ENCODE results near the gene FOXL3.
"Not testable (repeated sequence)": the region's sequence is repeated elsewhere in the genome, so short reads cannot be mapped to it uniquely, and the experiment has no call there.

The FOXL3 gene

DNA sequence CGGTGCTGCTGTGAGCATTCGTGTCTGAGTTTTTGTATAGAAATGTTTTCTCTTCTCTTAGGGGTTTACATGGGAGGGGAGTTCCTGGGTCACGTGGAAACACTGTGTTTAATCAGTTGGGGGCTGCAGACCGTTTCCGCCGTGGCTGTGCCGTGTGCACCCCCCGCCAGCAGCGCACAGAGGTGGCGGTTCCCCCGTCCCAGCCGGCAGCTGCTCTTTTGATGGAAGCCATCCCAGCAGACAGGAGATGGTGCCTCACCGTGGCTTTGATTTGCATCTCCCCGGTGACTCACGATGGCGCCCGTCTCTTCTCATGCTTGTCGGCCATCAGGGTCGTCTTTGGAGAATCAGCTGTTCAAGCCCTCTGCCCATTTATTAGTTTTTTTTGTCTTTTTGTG, 34.9 kb upstream of the FOXL3 start:
- DNase-seq (ENCODE audit: low read depth), result no peak

DNA sequence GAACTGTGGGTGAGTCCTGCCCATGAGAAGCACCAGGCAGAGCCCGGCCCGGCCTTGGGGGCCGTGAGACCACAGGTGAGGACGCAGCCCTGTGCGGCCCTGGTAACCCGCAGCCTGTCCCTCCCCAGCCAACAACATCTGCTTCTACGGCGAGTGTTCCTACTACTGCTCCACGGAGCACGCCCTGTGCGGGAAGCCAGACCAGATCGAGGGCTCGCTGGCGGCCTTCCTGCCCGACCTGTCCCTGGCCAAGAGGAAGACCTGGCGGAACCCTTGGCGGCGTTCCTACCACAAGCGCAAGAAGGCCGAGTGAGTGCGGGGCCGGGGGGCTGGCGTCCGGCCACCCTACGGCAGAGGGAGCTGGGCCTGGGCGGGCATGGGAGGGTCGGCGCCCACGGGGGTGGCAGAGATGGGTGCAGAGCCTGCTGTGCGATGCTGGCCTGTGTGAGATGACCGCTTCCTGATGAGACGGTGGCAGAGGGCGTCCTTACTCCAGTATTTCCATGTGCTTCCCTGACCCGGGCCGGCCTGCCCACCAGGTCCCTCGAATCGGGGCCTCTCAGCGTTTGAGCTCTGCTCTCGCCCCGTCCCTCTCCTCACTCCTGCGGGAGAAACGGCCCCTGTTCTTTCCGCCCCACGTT, 34.1 kb upstream of the FOXL3 start:
- no peak for DNase-seq (ENCODE audit: low read depth)

DNA sequence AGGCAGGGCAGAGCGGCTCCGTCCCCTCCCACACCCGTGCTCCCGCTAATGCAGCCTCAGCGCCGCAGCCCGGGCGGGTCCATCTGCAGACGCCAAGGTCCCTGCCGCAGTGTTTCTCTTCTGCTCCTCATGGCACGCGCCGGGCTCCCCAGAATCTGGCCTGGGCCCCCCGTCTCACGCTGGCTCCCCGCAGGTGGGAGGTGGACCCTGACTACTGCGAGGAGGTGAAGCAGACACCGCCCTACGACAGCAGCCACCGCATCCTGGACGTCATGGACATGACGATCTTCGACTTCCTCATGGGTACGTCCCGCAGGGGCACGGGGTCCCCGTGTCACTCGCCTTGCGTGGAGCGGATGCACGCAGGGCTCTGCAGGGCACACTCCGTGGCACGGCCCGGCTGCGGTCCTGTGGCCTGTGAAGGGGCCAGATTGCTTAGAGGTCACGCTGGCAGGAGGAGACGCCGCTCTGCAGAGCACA, 33.5 kb upstream of the FOXL3 start:
- DNase-seq (ENCODE audit: low read depth), result no peak

DNA sequence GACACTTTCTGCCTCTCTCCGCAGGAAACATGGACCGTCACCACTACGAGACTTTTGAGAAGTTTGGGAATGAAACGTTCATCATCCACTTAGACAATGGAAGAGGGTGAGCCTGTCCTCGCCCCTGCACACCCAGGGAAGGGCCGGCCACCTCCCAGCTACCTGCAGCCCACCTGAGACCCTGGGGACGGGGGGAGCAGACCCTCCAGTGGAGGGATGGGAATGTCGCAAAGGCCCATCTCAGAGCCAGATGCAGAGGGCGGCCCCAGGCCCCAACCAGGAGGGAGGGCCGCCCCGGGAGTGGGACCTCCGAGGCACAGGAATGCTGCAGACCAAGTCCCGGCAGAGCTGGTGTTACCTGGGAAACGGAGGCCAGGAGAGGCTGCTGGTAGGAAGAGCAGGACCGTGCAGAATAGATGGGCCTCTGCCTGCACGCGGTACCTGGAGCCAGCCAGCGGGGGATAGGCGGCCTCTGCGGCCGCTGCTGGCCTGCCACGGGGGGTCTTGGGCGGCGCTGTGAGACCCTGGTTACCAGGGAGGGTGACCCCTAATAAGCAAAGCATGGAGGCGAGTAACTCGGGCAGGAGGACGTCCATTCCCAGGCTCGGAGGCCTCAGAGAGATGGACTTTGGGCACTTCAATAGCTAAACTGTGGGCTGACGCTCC, 32.9 kb upstream of the FOXL3 start:
- no peak for DNase-seq (ENCODE audit: low read depth)

DNA sequence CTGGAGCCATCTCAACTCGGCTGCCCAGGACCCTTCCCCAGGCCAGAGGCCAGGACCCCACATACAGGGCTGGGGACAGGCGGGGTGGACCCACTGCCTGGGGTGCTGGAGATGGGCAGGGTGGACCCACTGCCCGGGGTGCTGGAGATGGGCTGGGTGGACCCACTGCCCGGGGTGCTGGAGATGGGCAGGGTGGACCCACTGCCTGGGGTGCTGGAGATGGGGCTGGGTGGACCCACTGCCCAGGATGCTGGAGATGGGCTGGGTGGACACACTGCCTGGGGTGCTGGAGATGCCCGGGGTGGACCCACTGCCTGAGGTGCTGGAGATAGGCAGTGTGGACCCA, 32.4 kb upstream of the FOXL3 start:
- DNase-seq (ENCODE audit: low read depth), result no peak

DNA sequence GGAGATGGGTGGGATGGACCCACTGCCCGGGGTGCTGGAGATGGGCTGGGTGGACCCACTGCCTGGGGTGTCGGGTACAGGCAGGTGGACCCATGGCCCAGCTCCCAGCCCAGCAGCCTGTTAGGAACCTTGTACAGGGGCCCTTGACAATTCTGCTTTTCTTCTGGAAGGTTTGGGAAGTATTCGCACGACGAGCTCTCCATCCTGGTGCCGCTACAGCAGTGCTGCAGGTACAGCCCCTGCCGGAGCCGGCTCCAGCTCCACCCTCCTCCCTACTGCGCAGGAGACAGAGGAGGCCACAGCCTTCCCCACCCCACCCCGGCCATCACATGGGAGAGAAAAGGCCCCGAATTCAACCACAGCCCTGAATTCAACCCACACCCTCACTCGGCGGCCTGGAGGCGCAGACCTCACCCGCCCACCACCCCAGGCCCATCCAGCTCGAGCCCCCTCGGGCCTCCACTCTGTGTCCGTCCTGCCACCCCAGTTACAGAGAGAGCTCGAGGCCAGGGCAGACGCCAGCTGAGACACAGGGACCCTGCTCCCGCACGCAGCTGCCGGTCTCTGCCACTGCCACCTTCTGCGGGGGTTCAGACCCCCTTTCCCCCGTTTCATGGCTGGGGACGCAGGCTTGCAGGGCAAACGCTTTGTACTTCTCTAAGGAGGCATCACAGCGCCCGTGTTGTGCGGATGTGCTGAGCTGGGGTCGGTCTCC, 31.3 kb upstream of the FOXL3 start:
- no peak for DNase-seq (ENCODE audit: low read depth)

DNA sequence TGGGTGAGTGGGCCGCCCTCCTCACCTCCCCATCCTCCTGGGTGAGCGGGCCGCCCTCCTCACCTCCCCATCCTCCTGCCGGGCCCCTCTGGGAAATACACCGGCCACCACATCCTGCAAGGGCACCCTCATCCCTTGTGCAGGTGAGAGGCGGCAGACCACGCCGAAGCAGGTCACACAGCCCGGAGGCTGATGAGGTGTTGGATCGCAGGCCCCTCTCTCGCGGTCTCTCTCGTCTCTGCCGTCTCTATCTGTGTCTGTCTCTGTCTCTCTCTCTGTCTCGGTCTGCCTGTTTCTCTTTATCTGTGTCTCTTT, 30.8 kb upstream of the FOXL3 start:
- no peak for DNase-seq (ENCODE audit: low read depth)

DNA sequence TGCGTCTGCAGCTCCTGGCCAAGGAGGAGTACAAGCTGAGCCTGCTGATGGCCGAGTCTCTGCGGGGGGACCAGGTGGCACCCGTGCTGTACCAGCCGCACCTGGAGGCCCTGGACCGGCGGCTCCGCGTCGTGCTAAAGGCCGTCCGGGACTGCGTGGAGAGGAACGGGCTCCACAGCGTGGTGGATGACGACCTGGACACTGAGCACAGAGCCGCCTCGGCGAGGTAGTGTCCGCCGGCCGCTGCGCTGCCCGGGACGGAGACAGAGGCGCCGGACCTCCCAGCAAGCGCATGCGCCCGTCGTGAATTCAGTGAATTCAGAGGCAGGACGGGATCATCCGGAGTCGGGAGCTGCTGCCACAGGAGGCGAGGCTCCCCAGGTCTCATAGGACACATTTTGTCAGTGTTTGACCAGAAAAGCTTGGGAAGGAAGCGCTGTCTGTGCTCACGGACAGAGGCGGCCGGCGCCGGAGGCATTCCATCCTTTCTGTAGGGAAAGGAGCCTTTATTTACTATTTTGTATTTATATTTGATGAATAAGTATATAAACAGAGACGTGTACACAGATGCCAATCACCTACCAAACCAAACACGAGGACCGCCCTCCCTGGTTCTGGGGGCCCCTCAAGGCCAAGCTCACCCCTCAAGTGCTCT, 30.1 kb upstream of the FOXL3 start:
- no peak for DNase-seq (ENCODE audit: low read depth)

DNA sequence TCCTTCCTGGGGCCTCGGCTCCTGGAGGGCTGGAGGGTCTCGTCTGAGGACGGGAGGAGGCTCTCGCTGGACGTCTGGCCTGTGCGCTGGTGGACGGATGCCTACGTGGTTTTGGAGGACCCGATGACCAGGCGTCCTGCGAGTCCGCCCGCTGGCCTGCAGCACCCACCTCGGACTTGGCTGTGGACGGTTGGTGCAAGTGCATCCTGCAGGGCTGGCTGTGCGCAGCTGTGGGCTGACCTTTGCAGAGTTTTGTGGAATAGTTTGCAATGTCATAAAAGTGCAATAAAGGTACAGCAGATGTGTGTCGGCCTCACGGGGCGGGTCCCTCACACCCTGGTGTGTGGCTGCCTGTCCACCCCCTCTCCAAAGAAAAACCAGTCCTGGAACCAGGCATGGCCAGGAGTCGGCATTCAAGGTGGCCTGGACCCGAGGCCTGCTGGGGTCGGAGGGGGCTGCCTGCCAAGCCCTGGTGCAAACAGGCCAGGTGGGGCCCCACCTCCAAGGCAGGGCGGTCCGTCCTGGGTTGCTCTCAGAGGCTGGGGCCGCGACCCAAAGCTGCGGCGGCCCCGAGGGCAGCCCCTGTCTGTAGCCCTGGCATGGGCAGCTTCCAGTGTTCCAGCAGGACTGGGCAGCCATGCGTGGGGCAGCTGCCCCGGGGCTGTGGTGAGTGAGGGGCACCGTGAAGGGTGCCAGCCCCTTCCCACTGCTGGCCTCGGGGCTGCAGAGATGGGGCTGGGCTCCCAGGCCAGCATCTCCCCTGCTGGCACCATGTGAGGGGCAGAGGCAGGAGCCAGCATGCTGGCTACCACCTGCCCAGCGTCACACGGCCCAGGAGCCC, 29.3 kb upstream of the FOXL3 start:
- no peak for DNase-seq (ENCODE audit: low read depth)

DNA sequence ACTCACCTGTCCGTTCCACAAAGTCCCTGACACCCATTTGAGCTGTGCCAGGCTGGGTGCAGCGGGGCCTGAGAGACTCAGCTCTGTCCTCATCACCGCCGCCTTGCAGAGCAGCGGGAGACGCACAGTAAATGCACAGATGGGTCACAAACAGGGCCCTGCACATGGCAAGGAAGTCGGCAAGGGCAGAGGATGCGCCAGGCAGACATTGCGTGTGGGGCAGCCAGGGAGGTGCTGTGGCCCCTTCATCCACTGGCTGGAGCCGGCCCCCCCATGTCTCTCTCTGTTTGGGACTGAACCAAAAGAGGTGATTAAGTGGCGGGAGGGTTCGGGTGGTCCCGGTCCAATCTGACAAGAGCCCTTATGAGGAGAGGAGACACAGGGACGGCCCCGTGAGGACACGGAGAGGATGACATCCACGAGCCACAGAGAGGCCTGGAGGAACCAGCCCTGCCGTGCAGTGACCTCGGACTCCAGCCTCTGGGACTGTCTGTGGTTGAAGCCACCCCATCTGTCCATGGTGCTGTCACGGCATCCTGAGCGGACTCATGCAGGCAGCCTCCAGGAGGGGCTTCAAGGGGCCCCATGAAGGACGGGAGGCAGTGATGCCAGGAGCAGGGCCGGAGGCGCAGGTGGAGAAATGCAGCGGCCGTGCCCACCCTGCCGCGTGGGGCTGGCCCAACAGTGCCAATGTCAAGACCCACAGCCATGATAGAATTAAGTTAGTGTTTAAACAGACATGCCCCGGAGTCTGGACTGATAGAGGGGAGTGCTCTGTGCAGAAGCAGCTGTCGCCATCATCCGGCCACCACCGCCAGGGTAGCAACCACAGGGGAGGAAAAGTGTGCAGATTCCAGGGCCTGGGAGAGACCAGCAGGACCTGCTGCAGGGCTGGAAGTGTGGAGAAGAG, 28.4 kb upstream of the FOXL3 start:
- DNase-seq (ENCODE audit: low read depth), result no peak

DNA sequence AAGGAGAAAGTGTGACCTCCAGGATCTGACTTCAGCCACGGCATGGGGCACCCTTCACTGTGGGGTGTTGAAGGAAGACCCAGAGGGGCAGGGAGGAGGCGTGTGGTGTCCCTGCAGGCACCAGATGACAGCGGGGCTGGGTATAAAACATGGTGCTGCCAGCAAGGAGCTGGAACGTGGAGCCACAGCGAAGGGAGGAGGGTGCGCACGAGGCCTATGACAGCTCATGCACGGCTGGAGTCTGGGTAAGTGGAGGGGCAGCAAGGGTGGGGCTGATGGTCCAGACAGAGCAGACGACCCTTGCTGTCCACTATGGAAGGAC, 27.8 kb upstream of the FOXL3 start:
- no peak for DNase-seq (ENCODE audit: low read depth)

DNA sequence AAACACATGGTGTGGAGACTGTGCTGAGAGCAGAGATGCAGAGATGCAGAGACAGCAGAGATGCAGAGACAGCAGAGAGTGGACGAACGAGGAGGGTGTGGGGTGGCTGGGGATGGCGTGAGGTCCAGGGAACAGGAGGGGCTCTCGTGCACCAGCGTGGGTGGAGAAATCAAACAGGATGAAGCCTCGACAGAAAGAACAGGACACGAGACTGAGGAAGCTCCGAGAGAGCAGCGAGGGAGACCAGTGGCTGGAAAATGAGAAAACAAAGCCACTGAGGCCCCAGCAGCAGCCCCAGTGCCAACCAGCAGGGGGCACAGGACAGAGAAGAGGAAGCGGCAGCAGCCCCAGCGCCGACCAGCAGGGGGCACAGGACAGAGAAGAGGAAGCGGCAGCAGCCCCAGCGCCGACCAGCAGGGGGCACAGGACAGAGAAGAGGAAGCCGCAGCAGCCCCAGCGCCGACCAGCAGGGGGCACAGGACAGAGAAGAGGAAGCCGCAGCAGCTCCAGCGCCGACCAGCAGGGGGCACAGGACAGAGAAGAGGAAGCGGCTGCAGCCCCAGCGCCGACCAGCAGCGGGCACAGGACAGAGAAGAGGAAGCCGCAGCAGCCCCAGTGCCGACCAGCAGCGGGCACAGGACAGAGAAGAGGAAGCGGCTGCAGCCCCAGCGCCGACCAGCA, 27.2 kb upstream of the FOXL3 start:
- DNase-seq (ENCODE audit: low read depth), result not testable (repeated sequence)

DNA sequence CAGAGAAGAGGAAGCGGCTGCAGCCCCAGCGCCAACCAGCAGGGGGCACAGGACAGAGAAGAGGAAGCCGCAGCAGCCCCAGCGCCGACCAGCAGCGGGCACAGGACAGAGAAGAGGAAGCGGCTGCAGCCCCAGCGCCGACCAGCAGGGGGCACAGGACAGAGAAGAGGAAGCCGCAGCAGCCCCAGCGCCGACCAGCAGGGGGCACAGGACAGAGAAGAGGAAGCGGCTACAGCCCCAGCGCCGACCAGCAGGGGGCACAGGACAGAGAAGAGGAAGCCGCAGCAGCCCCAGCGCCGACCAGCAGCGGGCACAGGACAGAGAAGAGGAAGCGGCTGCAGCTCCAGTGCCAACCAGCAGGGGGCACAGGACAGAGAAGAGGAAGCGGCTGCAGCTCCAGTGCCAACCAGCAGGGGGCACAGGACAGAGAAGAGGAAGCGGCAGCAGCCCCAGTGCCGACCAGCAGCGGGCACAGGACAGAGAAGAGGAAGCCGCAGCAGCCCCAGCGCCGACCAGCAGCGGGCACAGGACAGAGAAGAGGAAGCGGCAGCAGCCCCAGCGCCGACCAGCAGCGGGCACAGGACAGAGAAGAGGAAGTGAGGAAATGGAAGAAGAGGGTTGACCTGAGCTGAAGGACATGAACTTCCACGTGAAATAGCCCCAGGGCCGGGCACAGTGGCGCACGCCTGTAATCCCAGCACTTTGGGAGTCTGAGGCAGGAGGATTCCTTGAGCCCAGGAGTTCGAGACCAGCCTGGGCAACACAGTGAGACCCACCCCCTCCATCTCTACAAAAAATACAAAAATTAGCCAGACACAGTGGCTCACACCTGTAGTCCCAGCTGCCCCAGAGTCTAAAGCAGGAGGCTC, 26.3 kb upstream of the FOXL3 start:
- DNase-seq (ENCODE audit: low read depth), result not testable (repeated sequence)

DNA sequence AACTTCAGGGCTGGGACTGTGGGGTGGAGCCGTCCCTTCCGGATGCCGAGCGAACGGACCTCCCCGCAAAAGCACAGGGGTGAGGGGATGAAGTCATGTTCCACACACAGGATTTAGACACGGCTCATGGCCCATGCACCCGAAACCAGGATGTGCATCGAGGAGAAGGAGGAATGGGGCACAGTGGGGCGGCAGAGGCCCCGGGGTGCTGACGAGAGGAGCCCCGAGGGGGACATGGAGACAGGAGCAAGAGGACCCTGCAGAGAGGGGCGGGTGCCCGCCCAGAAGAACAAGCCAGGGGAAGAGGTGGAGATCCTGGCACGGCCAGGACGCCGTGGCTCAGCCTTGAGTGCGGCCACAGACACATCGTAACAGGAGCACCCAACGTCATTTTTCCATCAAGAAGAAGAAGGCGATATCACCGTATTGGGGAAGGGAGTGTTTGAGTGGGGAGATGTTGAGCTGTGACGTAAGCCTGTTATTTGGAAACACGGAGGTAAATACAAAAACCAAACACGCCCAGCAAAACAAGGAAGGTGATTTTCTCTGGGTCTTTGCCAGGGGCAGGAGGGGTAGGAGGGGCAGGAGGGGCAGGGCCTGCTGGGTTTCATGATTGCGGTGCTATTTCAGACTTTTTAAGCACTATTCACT, 25.3 kb upstream of the FOXL3 start:
- DNase-seq (ENCODE audit: low read depth), result no peak

DNA sequence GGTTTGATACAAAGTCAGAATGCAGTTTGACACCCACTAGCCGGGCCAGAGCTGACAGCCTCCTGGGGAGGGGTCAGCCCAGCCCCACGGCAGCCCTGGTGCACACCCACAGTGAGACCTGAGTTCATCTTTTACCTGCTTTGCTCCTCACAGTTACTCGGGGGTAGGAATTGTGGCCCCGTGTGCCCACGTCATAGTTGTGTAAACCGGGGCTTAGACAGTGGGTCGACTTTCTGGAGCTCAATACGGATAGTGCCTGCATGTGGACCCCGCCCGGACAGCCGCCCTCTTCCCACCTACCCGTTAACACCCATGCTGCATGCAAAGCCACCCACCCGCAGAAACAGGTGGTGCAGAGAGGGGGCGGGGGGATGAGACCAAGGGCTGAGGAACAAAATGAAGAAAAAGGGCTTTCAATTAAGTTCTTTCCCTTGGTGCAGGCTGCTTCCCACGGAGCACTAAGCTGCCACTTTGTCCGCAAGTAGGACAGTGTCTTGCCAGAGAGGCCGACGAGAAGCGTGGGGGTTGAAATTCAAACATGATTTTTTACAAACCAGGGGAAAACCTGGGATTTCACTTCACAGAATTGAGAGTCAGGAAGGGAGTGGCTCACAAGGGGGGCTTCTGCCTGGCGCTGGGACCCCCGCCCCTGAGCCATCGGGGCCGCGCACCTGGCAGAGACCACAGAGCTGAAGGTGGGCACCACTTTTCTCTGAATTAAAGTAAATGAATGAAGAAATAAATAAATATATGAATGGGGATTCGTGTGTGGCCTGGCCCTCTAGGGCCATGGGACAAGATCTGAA, 24.6 kb upstream of the FOXL3 start:
- DNase-seq (ENCODE audit: low read depth), result no peak

DNA sequence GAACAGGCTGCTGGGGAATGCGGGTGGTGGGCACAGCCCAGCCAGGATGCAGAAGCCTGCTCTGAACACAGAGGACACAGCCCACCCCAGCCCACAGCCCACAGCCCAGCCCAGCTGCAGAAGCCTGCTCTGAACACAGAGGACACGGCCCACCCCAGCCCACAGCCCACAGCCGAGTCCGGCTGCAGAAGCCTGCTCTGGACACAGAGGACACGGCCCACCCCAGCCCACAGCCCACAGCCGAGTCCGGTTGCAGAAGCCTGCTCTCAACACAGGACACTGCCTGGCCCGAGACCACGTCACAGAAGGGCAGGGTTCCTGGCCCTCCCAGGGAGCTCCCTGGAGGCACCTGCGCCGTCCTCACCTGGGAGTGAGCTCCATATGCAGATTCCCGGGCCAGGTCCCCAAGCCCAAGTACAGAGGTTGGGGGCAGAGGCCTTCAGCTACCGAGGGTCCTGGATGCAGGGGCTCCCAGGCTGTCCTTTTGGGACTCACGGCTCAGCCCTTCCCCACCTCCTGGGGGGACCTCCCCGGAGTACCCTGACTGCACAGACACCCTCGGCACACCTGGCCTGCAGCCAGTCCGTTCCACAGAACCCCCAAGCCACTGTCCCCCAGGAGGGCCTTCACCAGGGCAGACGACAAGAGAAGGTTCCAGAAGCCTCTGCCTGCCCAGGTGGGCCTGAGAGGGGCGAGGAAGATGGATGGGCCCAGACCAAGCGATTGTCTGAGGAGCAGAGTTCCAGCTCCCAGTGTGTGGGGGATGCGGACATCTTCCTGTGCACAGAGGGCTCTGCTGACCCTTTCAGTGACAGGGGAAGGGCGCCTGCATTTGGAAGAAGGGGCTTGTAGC, 23.7 kb upstream of the FOXL3 start:
- DNase-seq (ENCODE audit: low read depth), result no peak
